Stimulated activated CD4-positive, alpha-beta T cell treated with anti-CD3 and anti-CD28 coated beads, Interleukin-1b, Interleukin-23, amount 100 ng/mL, for 4 hours (primary cell): ENCODE data around the gene MEF2B.

ENCODE experiments used
- DNase-seq, 2 donors: peaks; one replicate each; pipeline ENCODE4 v3.0.0-alpha.2; 2020; ENCODE audit warnings: low read depth in 2 of 2

The MEF2B gene

GRCh38 chr19:19098703-19099632 lies 71.1 kb downstream of the MEF2B start:
- no peak for DNase-seq

- DNase-seq: no peak
Observed at GRCh38 chr19:19098084-19098702, 71.9 kb downstream of the MEF2B start.

GRCh38 chr19:19096641-19097627 lies 73.1 kb downstream of the MEF2B start:
- no peak for DNase-seq

- no peak for DNase-seq
Observed at GRCh38 chr19:19095691-19096090, 74.4 kb downstream of the MEF2B start.
